ENCODE measurements around the gene C17orf113.
A peak's percentile ranks its signal among the peaks of the same experiment; 100 is the strongest.

Gene C17orf113

DNA sequence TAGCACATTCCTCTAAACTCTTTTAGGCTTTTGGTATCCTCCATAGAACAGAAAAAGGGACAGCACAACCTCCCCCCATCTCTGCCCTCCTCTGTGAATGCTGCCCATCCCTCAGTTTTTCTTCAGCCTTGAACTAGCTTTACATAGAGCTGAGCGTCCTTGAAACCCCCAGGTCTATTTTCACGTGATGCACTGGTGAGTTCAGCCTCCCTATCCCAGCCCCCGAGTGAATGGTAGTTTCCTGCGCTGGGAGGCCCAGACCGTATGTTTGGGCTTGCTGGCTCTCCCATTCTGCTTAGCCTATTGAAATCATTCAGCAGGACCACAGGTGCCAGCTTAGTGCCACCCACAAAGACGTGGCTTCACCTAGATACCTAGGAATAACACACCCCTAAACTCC lies 25.4 kb upstream of the C17orf113 start:
- Histone ChIP-seq H3K27me3 (replicated peaks) (peaks cover 12% of the 10 kb centered on the region), H3K36me3 (replicated peaks) (no peaks in the 10 kb centered on the region), H3K4me3 (ENCODE audit: low read depth, low read length) (no peak overlapping the region), H3K27ac (no peak overlapping the region)
- no peak for DNase-seq
- TF ChIP-seq, protein P1, sequence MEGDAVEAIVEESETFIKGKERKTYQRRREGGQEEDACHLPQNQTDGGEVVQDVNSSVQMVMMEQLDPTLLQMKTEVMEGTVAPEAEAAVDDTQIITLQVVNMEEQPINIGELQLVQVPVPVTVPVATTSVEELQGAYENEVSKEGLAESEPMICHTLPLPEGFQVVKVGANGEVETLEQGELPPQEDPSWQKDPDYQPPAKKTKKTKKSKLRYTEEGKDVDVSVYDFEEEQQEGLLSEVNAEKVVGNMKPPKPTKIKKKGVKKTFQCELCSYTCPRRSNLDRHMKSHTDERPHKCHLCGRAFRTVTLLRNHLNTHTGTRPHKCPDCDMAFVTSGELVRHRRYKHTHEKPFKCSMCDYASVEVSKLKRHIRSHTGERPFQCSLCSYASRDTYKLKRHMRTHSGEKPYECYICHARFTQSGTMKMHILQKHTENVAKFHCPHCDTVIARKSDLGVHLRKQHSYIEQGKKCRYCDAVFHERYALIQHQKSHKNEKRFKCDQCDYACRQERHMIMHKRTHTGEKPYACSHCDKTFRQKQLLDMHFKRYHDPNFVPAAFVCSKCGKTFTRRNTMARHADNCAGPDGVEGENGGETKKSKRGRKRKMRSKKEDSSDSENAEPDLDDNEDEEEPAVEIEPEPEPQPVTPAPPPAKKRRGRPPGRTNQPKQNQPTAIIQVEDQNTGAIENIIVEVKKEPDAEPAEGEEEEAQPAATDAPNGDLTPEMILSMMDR (IDR thresholded peaks at IDR 0.05; ENCODE audit: low read depth, low read length, missing control alignments): no peak
- in situ Hi-C loops (cut with HindIII; ENCODE audit: low pct_ligation_motif_present, low sequenced_read_pairs): no loop called here

DNA sequence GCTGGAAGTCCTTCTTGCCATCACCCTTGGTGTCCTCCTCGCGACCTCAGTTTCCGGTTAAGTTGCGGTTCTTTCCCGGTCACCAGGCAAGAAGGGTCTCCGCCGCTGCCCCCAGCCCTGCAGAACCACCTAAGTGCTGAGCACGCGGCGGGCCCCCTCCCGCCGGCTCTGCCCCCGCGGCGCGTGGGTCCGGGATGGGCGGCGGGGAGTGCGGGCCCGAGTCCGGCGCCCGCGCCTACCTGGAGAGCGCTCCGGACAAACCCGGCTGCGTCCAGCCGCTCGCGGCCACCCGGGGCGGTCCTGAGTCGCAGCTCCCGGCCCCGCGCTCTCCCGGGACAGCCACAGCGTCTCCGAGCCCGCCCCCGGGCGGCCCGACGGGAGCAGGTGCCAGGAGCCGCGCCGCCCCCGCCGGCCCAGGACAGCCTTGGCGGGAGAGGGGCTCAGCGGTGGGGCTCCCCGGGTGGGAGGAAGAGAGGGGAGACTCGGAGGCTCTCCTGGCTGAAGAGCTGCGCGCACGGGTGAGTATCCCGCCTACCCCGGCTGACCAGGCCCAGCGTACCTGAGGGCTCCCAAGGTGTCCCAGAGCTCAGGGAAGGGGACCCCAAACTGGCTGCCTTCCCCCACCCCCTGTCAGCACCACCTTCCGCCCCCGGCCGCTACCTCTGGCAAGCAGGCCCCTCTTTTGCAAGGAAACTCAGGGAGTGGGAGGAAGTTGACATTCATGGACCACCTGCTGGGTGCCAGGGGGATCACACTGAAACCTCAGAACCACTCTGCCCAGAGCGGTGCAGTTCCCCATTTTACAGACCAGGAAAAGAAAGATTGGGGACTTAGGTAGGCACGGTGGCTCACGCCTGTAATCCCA lies 22.2 kb upstream of the C17orf113 start:
- H3K4me3 ChIP-seq (ENCODE audit: low read depth, low read length): peak overlapping the region; percentile 26
- peaks cover 12% of the 10 kb centered on the region for H3K27me3 ChIP-seq (replicated peaks)
- TF ChIP-seq, protein P1 (IDR thresholded peaks at IDR 0.05; ENCODE audit: low read depth, low read length, missing control alignments): peak; percentile 19
- H3K36me3 ChIP-seq (replicated peaks): no peaks in the 10 kb centered on the region
- no peak for DNase-seq
- H3K27ac ChIP-seq: no peak overlapping the region
- in situ Hi-C loops (cut with HindIII; ENCODE audit: low pct_ligation_motif_present, low sequenced_read_pairs): no loop called here

- Histone ChIP-seq H3K36me3 (replicated peaks) (no peaks in the 10 kb centered on the region), H3K27me3 (replicated peaks) (peaks cover 12% of the 10 kb centered on the region), H3K27ac (no peak overlapping the region), H3K4me3 (ENCODE audit: low read depth, low read length) (no peak overlapping the region)
- TF ChIP-seq, protein P1 (IDR thresholded peaks at IDR 0.05; ENCODE audit: low read depth, low read length, missing control alignments): no peak
- DNase-seq: no peak
- in situ Hi-C loops (cut with HindIII; ENCODE audit: low pct_ligation_motif_present, low sequenced_read_pairs): no loop called here
Observed at GRCh38 chr17:42071810-42072209, 21.4 kb upstream of the C17orf113 start.

- H3K36me3 ChIP-seq (replicated peaks): no peaks in the 10 kb centered on the region
- H3K4me3 ChIP-seq (ENCODE audit: low read depth, low read length): no peak overlapping the region
- peaks cover 12% of the 10 kb centered on the region for H3K27me3 ChIP-seq (replicated peaks)
- H3K27ac ChIP-seq: no peak overlapping the region
- in situ Hi-C loops (cut with HindIII; ENCODE audit: low pct_ligation_motif_present, low sequenced_read_pairs): no loop called here
- TF ChIP-seq, protein P1 (IDR thresholded peaks at IDR 0.05; ENCODE audit: low read depth, low read length, missing control alignments): no peak
- DNase-seq: no peak
Observed at GRCh38 chr17:42068979-42069378, 18.6 kb upstream of the C17orf113 start.

- H3K27ac ChIP-seq: no peak overlapping the region
- TF ChIP-seq, protein P1 (IDR thresholded peaks at IDR 0.05; ENCODE audit: low read depth, low read length, missing control alignments): peak; percentile 95
- in situ Hi-C loops (cut with HindIII; ENCODE audit: low pct_ligation_motif_present, low sequenced_read_pairs): no loop called here
- H3K27me3 ChIP-seq (replicated peaks): peaks cover 11% of the 10 kb centered on the region
- H3K4me3 ChIP-seq (ENCODE audit: low read depth, low read length): no peak overlapping the region
- peak; percentile 46 for DNase-seq
- H3K36me3 ChIP-seq (replicated peaks): no peaks in the 10 kb centered on the region
Observed at GRCh38 chr17:42067371-42068091, 17.1 kb upstream of the C17orf113 start.

All from brain microvascular endothelial cell (primary cell).